Neural cell (in vitro differentiated cells): ENCODE data around the gene SLC2A8. TPM values are rescaled to one million over a fixed set of nuclear protein-coding genes. Genes with fewer than 3 reads are reported as not detected.

Source experiments
- H2AFZ ChIP-seq: fragments of 200-600, 300-800 bp; sonication (generic), shearing (Covaris generic); 2 replicates; pipeline ENCODE4 v1.6.0; 2014; ENCODE audit warnings: low read depth, mild to moderate bottlenecking, antibody characterized with exemption, low read length, moderate library complexity
- H3F3A ChIP-seq: fragments of 200-600 bp; shearing (Covaris generic); 2 replicates; pipeline ENCODE4 v1.6.1; 2016; ENCODE audit warnings: mild to moderate bottlenecking, moderate library complexity, mixed read lengths, antibody characterized with exemption, low read length; ENCODE audit not compliant: insufficient read depth, poor library complexity, severe bottlenecking
- H3K27ac ChIP-seq: fragments of 200-600, 300-800 bp; sonication (generic), shearing (Covaris generic); 2 replicates; pipeline ENCODE4 v1.5.1; 2014; ENCODE audit warnings: mild to moderate bottlenecking, low read length, moderate library complexity
- H3K27me3 ChIP-seq: fragments of 300-800, 200-600 bp; sonication (generic), shearing (Covaris generic); 2 replicates; pipeline ENCODE4 v1.6.0; 2014; ENCODE audit warnings: mild to moderate bottlenecking, low read depth, low read length, moderate library complexity; ENCODE audit not compliant: insufficient read depth
- H3K36me3 ChIP-seq: fragments of 300-800, 200-600 bp; sonication (generic), shearing (Covaris generic); 2 replicates; pipeline ENCODE4 v1.5.1; 2014; ENCODE audit warnings: mild to moderate bottlenecking, antibody characterized with exemption, low read length, moderate library complexity; ENCODE audit not compliant: insufficient read depth
- H3K4me2 ChIP-seq: fragments of 300-800, 200-600 bp; sonication (generic), shearing (Covaris generic); 2 replicates; pipeline ENCODE4 v1.6.0; 2014; ENCODE audit warnings: mild to moderate bottlenecking, low read length
- H3K4me3 ChIP-seq: fragments of 300-800, 200-600 bp; sonication (generic), shearing (Covaris generic); 2 replicates; pipeline ENCODE4 v1.5.1; 2014; ENCODE audit warnings: mild to moderate bottlenecking, low read length, moderate library complexity
- H3K79me2 ChIP-seq: fragments of 200-600 bp; shearing (Covaris generic); replicated peaks from 2 replicates; pipeline ENCODE4 v1.6.0; 2014; ENCODE audit warnings: mild to moderate bottlenecking, low read length, moderate library complexity; ENCODE audit not compliant: insufficient read depth
- H3K9ac ChIP-seq: fragments of 300-800, 200-600 bp; sonication (generic), shearing (Covaris generic); 2 replicates; pipeline ENCODE4 v1.6.1; 2016; ENCODE audit warnings: mild to moderate bottlenecking, low read length, mixed read lengths
- H3K9me2 ChIP-seq: fragments of 200-600 bp; shearing (Covaris generic); 2 replicates; pipeline ENCODE4 v1.6.1; 2016; ENCODE audit warnings: mild to moderate bottlenecking, low read length, mixed read lengths; ENCODE audit not compliant: insufficient read depth
- H3K9me3 ChIP-seq: fragments of 200-600, 300-800 bp; sonication (generic), shearing (Covaris generic); 2 replicates; pipeline ENCODE4 v1.6.1; 2016; ENCODE audit warnings: mild to moderate bottlenecking, mixed run types, low read length, moderate library complexity, mixed read lengths
- H4K20me1 ChIP-seq: fragments of 200-600 bp; shearing (Covaris generic); 2 replicates; pipeline ENCODE4 v1.6.1; 2016; ENCODE audit warnings: mild to moderate bottlenecking, mixed run types; ENCODE audit not compliant: insufficient read depth
- EP300 ChIP-seq: fragments of 450-650 bp; conservative IDR thresholded peaks from 2 replicates; pipeline ENCODE4 v1.6.1; 2014; ENCODE audit warnings: antibody characterized with exemption, mild to moderate bottlenecking, moderate library complexity; ENCODE audit not compliant: poor library complexity, severe bottlenecking
- MXI1 ChIP-seq: fragments of 450-650 bp; conservative IDR thresholded peaks from 2 replicates; pipeline ENCODE4 v1.6.1; 2014; ENCODE audit warnings: antibody characterized with exemption, mild to moderate bottlenecking; ENCODE audit not compliant: poor library complexity, severe bottlenecking
- POLR2AphosphoS5 ChIP-seq: IDR thresholded peaks from 2 replicates; pipeline ENCODE4 v1.6.1; 2012
- RAD21 ChIP-seq: fragments of 450-650 bp; conservative IDR thresholded peaks from 2 replicates; pipeline ENCODE4 v1.6.1; 2014; ENCODE audit warnings: antibody characterized with exemption, mild to moderate bottlenecking, moderate library complexity
- SMC3 ChIP-seq: fragments of 450-650 bp; conservative IDR thresholded peaks from 2 replicates; pipeline ENCODE4 v1.6.1; 2014; ENCODE audit warnings: antibody characterized with exemption, mild to moderate bottlenecking, moderate library complexity; ENCODE audit not compliant: poor library complexity
- TAF1 ChIP-seq: IDR thresholded peaks from 2 replicates; pipeline ENCODE4 v1.6.1; 2012; ENCODE audit warnings: low read depth
- polyA minus RNA-seq: library from RNA; depleted of rRNA, polyadenylated mRNA; stranded (reverse); fragments of >200 nt; gene quantifications from 2 replicates; pipeline ENCODE4 v1.2.3, GENCODE V29; 2014
- polyA plus RNA-seq: library from polyadenylated mRNA; depleted of rRNA; stranded (reverse); fragments of >200 nt; gene quantifications from 2 replicates; pipeline ENCODE4 v1.2.3, GENCODE V29; 2014
- TF ChIP-seq, protein P1 (sequence below): fragments of 450-650 bp; IDR thresholded peaks from 2 replicates; pipeline ENCODE4 v1.5.1; 2014; ENCODE audit warnings: antibody characterized with exemption, mild to moderate bottlenecking, moderate library complexity; ENCODE audit not compliant: poor library complexity, severe bottlenecking
- TF ChIP-seq, protein P2 (sequence below): IDR thresholded peaks from 2 replicates; pipeline ENCODE4 v1.6.1; 2012; ENCODE audit warnings: borderline replicate concordance

The SLC2A8 gene, protein sequence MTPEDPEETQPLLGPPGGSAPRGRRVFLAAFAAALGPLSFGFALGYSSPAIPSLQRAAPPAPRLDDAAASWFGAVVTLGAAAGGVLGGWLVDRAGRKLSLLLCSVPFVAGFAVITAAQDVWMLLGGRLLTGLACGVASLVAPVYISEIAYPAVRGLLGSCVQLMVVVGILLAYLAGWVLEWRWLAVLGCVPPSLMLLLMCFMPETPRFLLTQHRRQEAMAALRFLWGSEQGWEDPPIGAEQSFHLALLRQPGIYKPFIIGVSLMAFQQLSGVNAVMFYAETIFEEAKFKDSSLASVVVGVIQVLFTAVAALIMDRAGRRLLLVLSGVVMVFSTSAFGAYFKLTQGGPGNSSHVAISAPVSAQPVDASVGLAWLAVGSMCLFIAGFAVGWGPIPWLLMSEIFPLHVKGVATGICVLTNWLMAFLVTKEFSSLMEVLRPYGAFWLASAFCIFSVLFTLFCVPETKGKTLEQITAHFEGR
- 10.2 and 24.0 TPM in 2 replicates for polyA plus RNA-seq
- polyA minus RNA-seq: 10.5 and 11.7 TPM in 2 replicates

DNA sequence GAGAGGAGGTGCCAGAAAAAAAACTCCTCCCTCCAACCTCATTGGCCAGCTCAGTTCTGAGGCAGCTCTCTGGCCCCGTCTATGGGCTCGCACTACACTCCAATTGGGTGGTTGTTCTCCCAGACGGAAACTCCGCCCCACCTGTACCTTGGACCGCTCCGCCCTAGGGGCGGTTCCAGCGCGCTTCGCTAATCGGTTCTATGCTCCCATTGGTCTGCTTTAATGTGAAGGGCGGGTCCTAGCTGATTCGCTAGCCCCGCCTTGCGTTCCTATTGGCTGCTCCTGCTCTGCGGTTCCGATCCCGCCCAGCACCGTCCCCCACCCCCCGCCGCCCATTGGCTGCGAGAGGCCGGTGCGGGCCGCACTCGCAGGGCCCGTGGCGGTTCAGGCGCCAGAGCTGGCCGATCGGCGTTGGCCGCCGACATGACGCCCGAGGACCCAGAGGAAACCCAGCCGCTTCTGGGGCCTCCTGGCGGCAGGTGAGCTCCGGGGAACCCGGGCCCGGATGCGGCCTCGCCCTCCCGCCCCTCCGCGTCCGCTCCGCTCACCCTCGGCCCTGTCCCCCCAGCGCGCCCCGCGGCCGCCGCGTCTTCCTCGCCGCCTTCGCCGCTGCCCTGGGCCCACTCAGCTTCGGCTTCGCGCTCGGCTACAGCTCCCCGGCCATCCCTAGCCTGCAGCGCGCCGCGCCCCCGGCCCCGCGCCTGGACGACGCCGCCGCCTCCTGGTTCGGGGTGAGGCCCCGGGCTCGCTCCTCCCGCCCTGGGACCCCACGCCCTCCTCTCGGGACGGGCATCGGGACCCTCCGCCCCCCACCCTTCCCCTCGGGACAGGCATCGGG lies at the start of gene SLC2A8:
Gene SLC2A8, plus strand, starts transcription at position 362 of the 838 bp plus-strand sequence. Its CDS starts 62 bp downstream, at position 424.
- H3K9me2 ChIP-seq: no peaks in the 10 kb centered on the region
- peak within 1 kb of the TSS; percentile 37 for H3K27ac ChIP-seq
- H3K27me3 ChIP-seq: no peaks in the 10 kb centered on the region
- H3K36me3 ChIP-seq: no peaks in the 10 kb centered on the region
- no peaks in the 10 kb centered on the region for H3F3A ChIP-seq
- peak within 1 kb of the TSS; percentile 69 for H3K9ac ChIP-seq
- H3K4me2 ChIP-seq: peak within 1 kb of the TSS; percentile 59
- H2AFZ ChIP-seq: peak within 1 kb of the TSS; percentile 14
- no peaks in the 10 kb centered on the region for H3K9me3 ChIP-seq
- peak within 1 kb of the TSS; percentile 84 for H3K4me3 ChIP-seq
- TF ChIP-seq TAF1 (no peak), EP300 (peak; percentile 32), SMC3 (peak; percentile 54), RAD21 (peak; percentile 49), POLR2AphosphoS5 (peak; percentile 79)
- TF ChIP-seq, protein P1, sequence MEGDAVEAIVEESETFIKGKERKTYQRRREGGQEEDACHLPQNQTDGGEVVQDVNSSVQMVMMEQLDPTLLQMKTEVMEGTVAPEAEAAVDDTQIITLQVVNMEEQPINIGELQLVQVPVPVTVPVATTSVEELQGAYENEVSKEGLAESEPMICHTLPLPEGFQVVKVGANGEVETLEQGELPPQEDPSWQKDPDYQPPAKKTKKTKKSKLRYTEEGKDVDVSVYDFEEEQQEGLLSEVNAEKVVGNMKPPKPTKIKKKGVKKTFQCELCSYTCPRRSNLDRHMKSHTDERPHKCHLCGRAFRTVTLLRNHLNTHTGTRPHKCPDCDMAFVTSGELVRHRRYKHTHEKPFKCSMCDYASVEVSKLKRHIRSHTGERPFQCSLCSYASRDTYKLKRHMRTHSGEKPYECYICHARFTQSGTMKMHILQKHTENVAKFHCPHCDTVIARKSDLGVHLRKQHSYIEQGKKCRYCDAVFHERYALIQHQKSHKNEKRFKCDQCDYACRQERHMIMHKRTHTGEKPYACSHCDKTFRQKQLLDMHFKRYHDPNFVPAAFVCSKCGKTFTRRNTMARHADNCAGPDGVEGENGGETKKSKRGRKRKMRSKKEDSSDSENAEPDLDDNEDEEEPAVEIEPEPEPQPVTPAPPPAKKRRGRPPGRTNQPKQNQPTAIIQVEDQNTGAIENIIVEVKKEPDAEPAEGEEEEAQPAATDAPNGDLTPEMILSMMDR: peak; percentile 40
- TF ChIP-seq, protein P2, sequence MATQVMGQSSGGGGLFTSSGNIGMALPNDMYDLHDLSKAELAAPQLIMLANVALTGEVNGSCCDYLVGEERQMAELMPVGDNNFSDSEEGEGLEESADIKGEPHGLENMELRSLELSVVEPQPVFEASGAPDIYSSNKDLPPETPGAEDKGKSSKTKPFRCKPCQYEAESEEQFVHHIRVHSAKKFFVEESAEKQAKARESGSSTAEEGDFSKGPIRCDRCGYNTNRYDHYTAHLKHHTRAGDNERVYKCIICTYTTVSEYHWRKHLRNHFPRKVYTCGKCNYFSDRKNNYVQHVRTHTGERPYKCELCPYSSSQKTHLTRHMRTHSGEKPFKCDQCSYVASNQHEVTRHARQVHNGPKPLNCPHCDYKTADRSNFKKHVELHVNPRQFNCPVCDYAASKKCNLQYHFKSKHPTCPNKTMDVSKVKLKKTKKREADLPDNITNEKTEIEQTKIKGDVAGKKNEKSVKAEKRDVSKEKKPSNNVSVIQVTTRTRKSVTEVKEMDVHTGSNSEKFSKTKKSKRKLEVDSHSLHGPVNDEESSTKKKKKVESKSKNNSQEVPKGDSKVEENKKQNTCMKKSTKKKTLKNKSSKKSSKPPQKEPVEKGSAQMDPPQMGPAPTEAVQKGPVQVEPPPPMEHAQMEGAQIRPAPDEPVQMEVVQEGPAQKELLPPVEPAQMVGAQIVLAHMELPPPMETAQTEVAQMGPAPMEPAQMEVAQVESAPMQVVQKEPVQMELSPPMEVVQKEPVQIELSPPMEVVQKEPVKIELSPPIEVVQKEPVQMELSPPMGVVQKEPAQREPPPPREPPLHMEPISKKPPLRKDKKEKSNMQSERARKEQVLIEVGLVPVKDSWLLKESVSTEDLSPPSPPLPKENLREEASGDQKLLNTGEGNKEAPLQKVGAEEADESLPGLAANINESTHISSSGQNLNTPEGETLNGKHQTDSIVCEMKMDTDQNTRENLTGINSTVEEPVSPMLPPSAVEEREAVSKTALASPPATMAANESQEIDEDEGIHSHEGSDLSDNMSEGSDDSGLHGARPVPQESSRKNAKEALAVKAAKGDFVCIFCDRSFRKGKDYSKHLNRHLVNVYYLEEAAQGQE: no peak
- H3K79me2 ChIP-seq: no peaks in the 10 kb centered on the region
- no peaks in the 10 kb centered on the region for H4K20me1 ChIP-seq

DNA sequence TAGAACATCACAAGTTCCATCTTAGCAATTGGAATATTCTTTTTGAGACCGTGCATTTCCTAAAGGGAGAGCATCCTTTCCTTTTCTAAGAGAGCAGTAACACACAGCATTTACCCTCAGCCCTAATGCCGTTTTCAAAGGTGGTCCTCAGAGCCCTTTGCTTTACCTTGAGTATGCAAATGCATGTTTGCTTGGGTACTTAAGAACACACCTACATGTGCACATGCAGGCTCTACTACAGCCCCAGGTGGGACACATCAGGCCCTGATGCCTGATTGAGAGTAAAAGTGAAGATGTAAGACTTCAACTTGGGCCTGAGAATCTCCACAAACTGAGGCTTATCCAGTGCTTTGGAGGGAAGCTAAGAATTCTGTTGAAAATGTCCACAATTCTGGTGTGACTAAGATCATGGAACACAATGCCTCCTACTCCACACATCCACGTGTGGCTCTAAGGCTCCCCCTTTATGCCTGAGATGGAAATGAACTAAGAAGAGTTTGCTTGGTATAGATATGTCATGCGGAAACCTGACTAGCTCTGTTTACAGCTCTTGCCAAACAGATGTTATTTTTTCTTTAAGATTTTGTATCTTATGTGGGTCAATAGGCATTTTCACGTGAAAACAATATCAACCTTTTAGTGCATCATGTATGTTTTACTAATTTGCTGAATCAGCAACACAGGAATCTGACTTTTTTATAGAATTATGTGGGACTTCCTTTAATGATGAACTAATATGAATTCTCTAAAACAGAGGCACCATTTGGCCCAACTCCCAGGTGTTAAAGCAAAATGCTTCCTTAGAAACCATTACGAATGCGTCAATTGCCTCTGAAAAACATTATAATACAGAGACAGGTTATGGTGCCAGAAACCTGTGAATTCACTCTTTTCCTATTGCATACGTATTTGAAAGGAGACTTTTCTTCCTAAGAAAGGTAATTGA lies 48.9 kb upstream of the SLC2A8 start:
- no peak overlapping the region for H3K9ac ChIP-seq
- no peaks in the 10 kb centered on the region for H3F3A ChIP-seq
- no peaks in the 10 kb centered on the region for H3K79me2 ChIP-seq
- H2AFZ ChIP-seq: no peak overlapping the region
- no peak overlapping the region for H3K4me3 ChIP-seq
- no peak overlapping the region for H3K4me2 ChIP-seq
- H3K36me3 ChIP-seq: no peaks in the 10 kb centered on the region
- H4K20me1 ChIP-seq: no peaks in the 10 kb centered on the region
- TF ChIP-seq MXI1 (no peak), TAF1 (no peak), RAD21 (peak; percentile 54), SMC3 (peak; percentile 50), EP300 (no peak)
- TF ChIP-seq, protein P1: peak; percentile 54
- H3K9me2 ChIP-seq: no peaks in the 10 kb centered on the region
- no peaks in the 10 kb centered on the region for H3K27me3 ChIP-seq
- no peaks in the 10 kb centered on the region for H3K9me3 ChIP-seq
- H3K27ac ChIP-seq: no peak overlapping the region
